Measurements from ENCODE around the gene POU2F2.

DNA sequence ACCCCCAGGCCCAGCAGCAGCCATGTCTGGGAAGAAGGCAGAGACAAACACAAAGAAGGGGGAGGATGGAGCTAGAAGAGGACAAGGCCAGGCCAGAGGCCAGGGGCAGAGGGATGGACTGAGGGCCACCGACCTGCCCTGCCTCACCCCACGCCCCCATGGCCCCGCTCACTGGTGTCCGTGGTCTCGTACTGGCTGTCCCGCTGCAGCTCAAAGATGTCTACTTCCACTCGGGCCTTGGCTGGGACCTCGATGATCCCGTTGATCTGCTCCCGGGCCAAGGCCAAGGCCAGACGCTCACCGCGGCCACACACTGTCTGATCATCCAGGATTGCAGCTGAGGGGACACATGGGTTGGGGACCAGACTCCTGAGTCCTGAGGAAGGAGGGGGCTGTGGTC is 67.2 kb downstream of the POU2F2 start:
- TF ChIP-seq, protein P1, sequence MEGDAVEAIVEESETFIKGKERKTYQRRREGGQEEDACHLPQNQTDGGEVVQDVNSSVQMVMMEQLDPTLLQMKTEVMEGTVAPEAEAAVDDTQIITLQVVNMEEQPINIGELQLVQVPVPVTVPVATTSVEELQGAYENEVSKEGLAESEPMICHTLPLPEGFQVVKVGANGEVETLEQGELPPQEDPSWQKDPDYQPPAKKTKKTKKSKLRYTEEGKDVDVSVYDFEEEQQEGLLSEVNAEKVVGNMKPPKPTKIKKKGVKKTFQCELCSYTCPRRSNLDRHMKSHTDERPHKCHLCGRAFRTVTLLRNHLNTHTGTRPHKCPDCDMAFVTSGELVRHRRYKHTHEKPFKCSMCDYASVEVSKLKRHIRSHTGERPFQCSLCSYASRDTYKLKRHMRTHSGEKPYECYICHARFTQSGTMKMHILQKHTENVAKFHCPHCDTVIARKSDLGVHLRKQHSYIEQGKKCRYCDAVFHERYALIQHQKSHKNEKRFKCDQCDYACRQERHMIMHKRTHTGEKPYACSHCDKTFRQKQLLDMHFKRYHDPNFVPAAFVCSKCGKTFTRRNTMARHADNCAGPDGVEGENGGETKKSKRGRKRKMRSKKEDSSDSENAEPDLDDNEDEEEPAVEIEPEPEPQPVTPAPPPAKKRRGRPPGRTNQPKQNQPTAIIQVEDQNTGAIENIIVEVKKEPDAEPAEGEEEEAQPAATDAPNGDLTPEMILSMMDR (IDR thresholded peaks at IDR 0.05) = no peak
- TF ChIP-seq POLR2A (IDR thresholded peaks at IDR 0.05) = no peak

Measured in lower leg skin (tissue), 3 donors.